CD4-positive, alpha-beta T cell treated with Interferon alpha-2 for 1 hour (primary cell): Measurements from ENCODE around the gene GBE1.
"Not testable (repeated sequence)": the region's sequence is repeated elsewhere in the genome, so short reads cannot be mapped to it uniquely, and the experiment has no call there.

ENCODE experiments used
- DNase-seq, 2 donors: peaks; one replicate each; pipeline ENCODE4 v3.0.0-alpha.2; 2020 to 2022

Gene GBE1

DNA sequence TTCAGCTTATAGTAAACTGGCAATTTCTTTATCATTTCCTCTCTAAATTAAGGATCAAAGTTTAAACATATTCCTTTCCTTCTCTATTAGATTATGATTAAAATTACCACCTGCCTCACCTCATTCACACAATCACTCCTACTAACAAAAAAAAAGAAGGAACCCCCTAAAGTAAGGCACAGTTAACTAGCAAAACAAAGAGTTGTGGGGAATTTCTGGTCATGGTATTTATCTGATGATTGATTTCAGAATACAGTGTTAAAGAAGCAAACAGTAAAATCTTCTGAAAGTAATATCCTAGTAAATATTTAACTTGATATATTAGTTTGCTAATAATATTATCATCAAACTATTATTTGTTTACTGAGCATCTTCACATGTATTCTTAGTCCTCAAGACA, 8.8 kb downstream of the GBE1 start:
- no peak for DNase-seq

GRCh38 chr3:81749265-81749664, 12.2 kb downstream of the GBE1 start:
- DNase-seq, result no peak

- not testable (repeated sequence) for DNase-seq
Measured at GRCh38 chr3:81747280-81747679, 14.2 kb downstream of the GBE1 start.

GRCh38 chr3:81744366-81744765, 17.1 kb downstream of the GBE1 start:
- DNase-seq, result no peak

GRCh38 chr3:81743096-81744025, 18.1 kb downstream of the GBE1 start:
- DNase-seq, result no peak

GRCh38 chr3:81742581-81742980, 18.9 kb downstream of the GBE1 start:
- no peak for DNase-seq

GRCh38 chr3:81741216-81741615, 20.2 kb downstream of the GBE1 start:
- no peak for DNase-seq

GRCh38 chr3:81740731-81741130, 20.7 kb downstream of the GBE1 start:
- DNase-seq, result no peak

DNA sequence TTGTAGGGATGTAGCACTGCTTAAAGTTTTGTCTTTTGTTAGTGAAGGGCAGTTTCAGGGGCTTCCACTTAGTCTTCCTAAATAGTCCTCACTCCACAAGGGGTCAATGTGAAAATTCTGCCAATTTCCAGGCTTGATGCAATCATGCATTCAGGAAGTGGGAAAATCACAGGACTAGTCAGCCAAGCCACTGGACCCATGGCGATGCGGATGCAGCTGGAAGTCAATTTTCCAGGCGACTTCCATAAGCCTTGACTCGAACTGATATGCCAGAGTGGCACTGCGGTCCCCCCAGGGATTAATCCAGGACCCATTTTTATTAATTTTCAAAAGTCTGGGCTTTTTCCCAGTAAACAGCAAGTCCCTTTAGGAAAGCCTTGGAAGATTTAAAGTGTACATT, 26.1 kb downstream of the GBE1 start:
- no peak for DNase-seq

GRCh38 chr3:81734742-81735141, 26.7 kb downstream of the GBE1 start:
- no peak for DNase-seq

DNA sequence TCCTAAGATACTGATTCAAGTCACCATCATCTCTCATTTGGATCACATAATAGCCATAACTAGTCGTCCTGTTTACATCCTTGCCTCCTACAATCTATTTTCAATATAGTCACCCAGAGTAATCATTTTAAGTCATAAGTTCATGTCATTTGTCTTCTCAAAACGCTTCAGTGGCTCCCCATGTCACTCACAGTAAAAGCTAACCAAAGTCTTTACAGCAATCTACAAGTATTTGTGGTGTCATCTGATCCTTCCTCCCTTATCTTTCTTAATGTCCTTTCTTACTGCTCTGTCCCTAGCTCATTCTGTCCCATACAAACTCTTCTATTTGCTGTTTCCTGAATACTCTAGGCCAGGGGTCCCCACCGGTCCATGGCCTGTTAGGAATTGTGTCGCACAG, 28.8 kb downstream of the GBE1 start:
- DNase-seq, result no peak

DNA sequence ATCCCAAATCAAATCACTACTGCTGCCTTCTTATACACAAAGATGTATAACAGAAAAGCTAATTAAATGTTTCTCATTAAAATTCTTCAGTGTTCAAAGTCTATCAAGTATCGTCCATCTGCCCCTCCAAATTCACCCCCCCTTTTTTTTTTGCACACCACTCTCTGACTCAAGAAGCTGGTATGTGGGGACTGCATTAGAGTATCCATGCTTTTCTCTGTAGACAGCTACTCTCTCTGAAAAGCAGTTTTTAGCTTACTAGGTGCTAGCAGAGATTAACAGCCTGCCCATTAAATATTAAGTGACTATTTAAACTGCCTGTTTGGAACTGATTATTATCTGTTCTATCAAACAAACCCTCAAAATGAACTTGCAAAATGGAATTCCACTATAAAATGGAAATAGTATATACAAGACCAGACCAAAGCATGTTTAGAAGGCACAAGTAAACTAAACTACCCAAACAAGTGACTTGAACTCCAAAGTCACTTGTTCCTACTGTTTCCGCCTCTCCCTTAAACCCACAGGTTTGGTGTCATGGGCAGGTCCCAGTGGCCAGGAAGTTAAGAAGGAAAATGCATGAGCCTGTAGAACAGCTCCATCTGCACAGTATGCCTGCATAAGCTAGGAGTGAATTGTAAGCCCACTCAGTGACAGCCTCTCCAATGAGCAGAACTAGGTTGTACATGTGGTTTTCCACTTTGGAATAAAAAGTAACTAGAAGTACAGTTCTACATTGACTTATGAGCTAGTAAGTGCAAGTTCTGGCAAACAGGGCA, 32.5 kb downstream of the GBE1 start:
- DNase-seq, result no peak

- DNase-seq, result no peak
Measured at GRCh38 chr3:81726735-81727134, 34.7 kb downstream of the GBE1 start.

DNA sequence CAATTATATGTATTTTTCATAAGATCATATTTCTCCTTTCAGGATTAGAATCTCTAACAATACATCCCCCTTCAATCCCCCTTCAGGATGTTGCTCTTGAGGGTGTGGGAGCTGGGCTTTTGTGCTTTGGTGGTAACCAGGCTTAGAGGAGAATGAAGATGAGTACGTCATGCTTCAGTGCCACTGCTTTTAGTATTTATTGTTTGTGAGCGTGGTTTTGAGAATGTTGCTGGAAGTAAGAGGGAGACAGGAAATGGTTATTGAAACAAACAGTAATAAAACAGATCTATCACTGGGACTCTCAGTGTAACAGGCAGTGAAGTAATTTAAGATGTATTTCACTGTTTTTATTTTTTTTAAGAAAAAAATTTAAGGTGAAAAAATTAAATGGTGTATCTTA, 35.3 kb downstream of the GBE1 start:
- DNase-seq, result no peak

- no peak for DNase-seq
Measured at GRCh38 chr3:81723732-81724313, 37.6 kb downstream of the GBE1 start.

GRCh38 chr3:81718311-81718710, 43.1 kb downstream of the GBE1 start:
- no peak for DNase-seq

GRCh38 chr3:81716870-81717509, 44.5 kb downstream of the GBE1 start:
- no peak for DNase-seq

DNA sequence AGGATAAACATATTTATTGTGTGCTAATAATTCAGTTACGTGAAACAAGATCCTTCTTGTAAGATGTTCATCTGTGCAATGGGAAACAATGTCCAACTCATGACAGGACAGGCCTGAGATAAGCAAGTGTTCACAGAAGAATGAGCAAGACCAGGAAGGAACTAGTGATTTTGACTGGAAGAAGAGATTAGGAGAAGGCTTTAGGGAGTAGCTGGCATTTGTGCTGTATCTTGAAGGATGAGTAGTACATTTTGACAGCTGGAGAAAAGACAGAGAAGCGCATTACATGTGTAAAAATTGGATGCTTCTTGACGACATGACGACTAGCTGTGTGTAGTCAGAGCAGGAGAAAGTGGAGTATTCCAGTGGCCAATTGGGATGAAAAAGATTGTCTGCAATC, 48.4 kb downstream of the GBE1 start:
- no peak for DNase-seq

DNA sequence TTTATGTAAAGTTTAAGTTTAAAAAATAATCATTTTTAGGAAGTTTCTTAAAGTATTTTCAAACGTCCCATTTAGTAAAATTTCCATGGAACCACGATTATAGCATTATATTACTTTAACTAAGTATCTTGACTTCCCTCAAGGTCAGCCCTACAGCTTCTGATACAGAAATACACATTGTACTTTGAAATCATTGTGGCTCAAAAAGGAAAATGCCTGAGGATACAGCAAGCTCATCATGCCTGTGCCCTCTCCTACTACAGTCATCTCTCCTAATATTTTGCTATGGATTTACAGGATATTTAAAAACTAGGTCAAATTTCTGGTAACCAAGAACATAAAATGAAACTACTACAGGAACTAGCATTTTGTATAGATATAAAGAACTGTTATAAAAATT, 51.8 kb downstream of the GBE1 start:
- no peak for DNase-seq

DNA sequence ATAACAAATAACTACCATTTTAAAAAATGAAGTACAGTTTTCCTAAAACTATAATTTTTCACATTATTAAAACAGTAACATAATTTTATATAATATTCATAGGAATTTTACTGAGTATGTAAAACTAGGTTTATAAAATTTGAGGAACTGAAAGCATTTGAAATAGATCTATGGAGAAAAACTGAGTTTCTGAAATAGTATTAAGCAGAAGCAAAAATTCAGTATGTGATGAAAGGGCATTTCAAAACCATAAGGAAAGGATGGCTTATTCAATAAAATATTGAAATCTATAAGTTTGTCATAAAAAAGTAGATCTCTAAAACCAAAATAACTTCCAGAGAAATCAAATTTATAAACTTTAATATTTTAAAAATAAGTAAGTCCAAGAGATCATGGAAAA, 53.4 kb downstream of the GBE1 start:
- no peak for DNase-seq

DNA sequence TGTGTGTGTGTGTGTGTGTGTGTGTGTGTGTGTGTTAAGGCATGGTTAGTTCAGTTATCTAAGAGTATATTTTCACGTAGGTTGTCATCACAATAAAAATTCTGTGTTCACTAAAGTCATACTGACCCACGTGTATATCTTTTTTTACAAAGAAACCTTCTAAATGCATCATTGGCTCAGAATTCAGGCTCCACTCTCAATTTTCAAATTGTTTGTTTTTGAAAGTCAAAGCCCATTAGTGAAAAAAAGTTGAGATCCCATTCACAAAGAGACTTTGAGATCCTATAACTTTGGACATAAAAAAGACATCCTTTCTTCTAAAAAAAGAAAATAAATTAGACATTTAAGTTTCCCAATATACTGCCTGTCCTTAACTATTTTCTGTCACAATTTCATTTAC, 59.3 kb downstream of the GBE1 start:
- no peak for DNase-seq

DNA sequence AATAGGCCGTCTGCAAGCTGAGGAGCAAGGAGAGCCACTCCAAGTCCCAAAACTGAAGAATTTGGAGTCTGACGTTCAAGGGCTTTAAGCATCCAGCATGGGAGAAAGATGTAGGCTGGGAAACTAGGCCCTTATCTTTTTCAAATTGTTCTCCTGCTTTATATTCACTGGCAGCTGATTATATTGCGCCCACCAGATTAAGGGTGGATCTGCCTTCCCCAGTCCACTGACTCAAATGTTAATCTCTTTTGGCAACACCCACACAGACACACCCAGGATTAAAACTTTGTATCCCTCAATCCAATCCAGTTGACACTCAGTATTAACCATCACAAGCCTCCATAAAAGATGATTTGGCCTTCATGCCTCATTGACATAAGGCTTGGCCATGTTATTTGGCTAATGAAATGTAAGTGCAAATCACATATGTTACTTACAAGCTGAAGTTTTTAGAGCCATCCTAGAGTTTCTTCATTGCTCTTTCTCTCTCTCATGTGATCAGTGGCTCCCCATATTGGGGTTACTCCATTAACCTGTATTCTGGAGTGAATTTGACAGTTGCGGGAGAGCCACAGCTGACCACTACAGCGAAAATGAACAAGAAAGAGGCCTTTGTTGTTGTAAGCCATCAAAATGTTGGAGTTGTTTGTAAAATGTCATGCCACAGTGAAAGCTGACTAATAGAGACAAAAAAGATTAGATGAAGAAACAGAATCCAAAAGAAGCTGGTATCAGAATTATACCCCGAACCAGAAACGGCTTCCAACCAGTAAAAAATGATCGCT, 61.7 kb downstream of the GBE1 start:
- no peak for DNase-seq
